ENCODE data around the gene CNTNAP5.
"Not testable (repeated sequence)": the region's sequence is repeated elsewhere in the genome, so short reads cannot be mapped to it uniquely, and the experiment has no call there.

Gene CNTNAP5

DNA sequence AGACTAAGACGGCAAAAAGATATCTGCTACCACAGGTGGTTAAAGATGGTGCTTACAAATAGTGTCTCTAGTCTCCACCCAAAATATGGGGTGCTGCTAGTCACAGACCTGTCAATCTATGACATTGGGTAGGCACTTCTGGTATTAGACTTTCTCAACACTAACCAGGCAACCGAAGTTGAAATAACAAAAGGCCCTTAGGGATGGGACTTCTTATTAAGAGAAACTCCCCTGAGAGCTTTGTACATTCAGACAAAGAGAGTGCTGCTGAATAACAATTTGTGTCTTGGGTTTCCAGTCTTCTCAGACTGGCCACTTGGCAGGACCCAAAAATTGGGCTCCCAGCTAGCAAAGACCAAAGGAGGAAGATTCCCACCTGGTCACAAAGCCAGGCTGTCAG, 310.0 kb downstream of the CNTNAP5 start:
- no peak for ATAC-seq (replicated peaks)
- Mint-ChIP-seq H3K4me1 (ENCODE audit: low read depth in 2 of 2) (no peaks in the 10 kb centered on the region), H3K27ac (no peak overlapping the region), H3K4me3 (no peak overlapping the region), H3K36me3 (ENCODE audit: insufficient read depth) (no peaks in the 10 kb centered on the region), H3K27me3 (no peaks in the 10 kb centered on the region), H3K9me3 (peaks cover 6 to 16% of the 10 kb centered on the region in 2 donors)
- DNase-seq = no peak

DNA sequence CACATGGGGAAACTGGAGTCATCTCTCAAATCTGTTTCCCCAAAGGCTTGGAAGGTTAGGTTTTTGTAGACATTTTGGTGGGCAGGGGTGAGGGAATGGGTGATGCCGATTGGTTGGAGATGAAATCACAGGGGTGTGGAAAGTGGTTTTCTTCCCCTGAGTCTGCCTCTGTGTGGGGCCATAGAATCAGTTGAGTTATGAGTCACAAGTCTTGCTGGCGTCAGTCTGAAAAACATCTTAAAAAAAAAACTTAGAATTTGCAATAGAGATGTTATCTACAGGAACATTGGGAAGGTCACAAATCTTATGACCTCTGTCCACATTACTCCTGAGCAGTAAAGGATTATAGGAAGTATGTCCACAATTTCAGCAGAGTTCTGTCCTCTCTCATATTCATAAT, 314.6 kb downstream of the CNTNAP5 start:
- H3K9me3 Mint-ChIP-seq = peaks cover 6 to 16% of the 10 kb centered on the region in 2 donors
- no peak overlapping the region for H3K27ac Mint-ChIP-seq
- ATAC-seq (replicated peaks) (no peak), DNase-seq (no peak)
- H3K36me3 Mint-ChIP-seq (ENCODE audit: insufficient read depth) = no peaks in the 10 kb centered on the region
- H3K27me3 Mint-ChIP-seq = no peaks in the 10 kb centered on the region
- H3K4me1 Mint-ChIP-seq (ENCODE audit: low read depth in 2 of 2) = no peaks in the 10 kb centered on the region
- no peak overlapping the region for H3K4me3 Mint-ChIP-seq

DNA sequence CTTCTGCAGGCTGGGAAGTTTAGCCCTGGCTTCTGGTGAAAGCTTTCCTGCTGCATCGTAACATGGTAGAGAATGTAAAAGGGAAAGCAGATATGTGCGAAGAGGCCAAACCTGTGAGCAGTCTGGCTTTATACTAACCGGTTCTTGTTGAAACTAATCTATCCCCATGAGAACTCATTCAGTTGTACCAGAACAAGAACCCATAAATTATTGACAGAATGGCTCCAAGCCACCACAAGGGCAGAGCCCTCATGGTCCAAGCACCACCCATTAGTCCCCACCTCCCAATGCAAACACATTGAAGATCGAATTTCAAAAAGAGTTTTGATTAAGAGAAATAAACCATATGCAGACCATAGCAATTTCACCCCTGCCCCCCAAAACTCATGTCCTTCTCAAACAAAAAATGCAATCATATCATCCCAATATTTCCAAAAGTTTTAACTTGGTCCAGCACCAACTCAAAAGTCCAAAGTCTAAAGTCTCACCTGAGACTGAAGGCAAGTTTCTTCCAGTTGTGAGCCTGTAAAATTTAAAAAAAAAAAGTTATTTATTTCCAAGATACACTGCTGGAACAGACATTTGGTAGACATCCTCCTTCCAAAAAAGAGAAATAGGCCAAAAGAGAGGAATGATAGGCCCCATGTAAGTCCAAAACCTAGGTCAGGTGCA, 318.9 kb downstream of the CNTNAP5 start:
- DNase-seq = no peak
- H3K4me1 Mint-ChIP-seq (ENCODE audit: low read depth in 2 of 2) = no peaks in the 10 kb centered on the region
- H3K36me3 Mint-ChIP-seq (ENCODE audit: insufficient read depth) = no peaks in the 10 kb centered on the region
- no peaks in the 10 kb centered on the region for H3K27me3 Mint-ChIP-seq
- H3K27ac Mint-ChIP-seq = no peak overlapping the region
- H3K4me3 Mint-ChIP-seq = no peak overlapping the region
- H3K9me3 Mint-ChIP-seq = peaks cover 6% of the 10 kb centered on the region in 2 donors
- ATAC-seq (replicated peaks) = no peak

DNA sequence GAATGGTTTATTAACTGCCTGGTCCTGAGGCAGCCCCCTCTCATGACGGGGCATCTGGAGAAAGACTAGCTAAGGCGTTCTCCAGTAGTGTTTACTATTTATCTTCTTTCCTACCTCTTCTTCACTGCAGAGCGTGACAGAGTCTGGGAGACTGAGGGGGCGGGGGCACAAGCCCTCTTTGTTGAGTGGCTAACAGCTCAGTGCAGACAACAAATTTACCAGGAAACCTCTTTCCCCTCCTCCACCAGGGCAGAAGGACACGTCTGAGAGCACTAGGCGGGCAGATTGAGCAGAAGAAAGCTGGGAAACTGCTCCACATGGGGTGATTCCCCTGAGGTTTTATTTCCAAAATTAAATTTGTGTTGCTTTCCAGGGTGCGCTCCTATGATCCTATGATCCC, 322.1 kb downstream of the CNTNAP5 start:
- H3K27ac Mint-ChIP-seq = no peak overlapping the region
- ATAC-seq (replicated peaks) = no peak
- H3K36me3 Mint-ChIP-seq (ENCODE audit: insufficient read depth) = no peaks in the 10 kb centered on the region
- no peak for DNase-seq
- H3K27me3 Mint-ChIP-seq = no peaks in the 10 kb centered on the region
- H3K4me1 Mint-ChIP-seq (ENCODE audit: low read depth in 2 of 2) = no peaks in the 10 kb centered on the region
- H3K4me3 Mint-ChIP-seq = no peak overlapping the region
- H3K9me3 Mint-ChIP-seq = no peaks in the 10 kb centered on the region

DNA sequence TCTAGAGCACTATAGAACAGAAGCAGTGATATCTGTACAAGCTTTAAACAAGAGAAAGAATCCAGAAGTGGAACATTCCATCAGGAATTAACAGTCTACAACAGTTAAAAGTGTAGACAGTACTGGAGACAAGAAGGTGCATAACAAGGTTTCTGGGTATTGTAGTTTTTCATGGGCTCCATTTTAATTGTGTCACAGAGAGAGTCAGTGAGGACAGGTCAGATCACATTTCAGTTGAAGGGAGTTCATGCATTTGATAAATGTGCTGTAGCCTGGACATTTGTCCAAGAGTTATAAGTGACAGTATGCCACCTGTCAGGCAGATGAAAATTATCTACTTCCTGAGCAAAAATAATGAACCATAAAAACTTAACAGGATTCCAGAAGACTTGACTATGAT, 328.6 kb downstream of the CNTNAP5 start:
- Mint-ChIP-seq H3K36me3 (ENCODE audit: insufficient read depth) (no peaks in the 10 kb centered on the region), H3K4me3 (no peak overlapping the region), H3K27ac (no peak overlapping the region), H3K9me3 (peaks cover 0 to 9% of the 10 kb centered on the region in 2 donors), H3K4me1 (ENCODE audit: low read depth in 2 of 2) (no peaks in the 10 kb centered on the region), H3K27me3 (no peaks in the 10 kb centered on the region)
- no peak for ATAC-seq (replicated peaks)
- no peak for DNase-seq

DNA sequence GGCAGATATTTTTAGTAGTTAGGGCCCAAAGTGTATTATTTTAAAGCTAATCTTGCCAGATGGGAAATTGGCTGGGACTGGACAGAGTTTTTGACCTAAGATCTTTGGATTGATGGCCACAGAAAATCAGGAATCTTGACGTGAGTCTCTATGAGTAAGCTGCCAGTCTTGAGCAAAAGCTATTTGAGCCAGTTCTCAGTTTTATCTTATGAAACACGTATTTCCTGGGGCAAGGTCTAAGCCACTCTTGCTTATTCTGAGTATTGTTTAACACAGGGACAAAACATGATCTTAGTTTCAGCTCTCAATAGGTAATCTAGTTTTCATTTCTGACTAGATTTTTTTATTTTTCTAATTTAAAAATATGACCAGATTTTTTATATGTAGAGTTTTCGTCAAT, 329.4 kb downstream of the CNTNAP5 start:
- Mint-ChIP-seq H3K4me3 (no peak overlapping the region), H3K27me3 (no peaks in the 10 kb centered on the region), H3K9me3 (peaks cover 0 to 9% of the 10 kb centered on the region in 2 donors), H3K27ac (no peak overlapping the region), H3K4me1 (ENCODE audit: low read depth in 2 of 2) (no peaks in the 10 kb centered on the region), H3K36me3 (ENCODE audit: insufficient read depth) (no peaks in the 10 kb centered on the region)
- DNase-seq (no peak), ATAC-seq (replicated peaks) (no peak)

DNA sequence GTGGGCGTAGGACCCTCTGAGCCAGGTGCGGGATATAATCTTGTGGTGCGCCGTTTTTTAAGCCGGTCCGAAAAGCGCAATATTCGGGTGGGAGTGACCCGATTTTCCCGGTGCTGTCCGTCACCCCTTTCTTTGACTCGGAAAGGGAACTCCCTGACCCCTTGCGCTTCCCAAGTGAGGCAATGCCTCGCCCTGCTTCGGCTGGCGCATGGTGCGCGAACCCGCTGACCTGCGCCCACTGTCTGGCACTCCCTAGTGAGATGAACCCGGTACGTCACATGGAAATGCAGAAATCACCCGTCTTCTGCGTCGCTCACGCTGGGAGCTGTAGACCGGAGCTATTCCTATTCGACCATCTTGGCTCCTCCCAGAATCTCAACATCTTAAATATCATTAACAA, 336.9 kb downstream of the CNTNAP5 start:
- H3K4me3 Mint-ChIP-seq; H3K27ac Mint-ChIP-seq; ATAC-seq (replicated peaks); H3K9me3 Mint-ChIP-seq; H3K27me3 Mint-ChIP-seq; H3K36me3 Mint-ChIP-seq (ENCODE audit: insufficient read depth); DNase-seq; H3K4me1 Mint-ChIP-seq (ENCODE audit: low read depth in 2 of 2): not testable (repeated sequence)

DNA sequence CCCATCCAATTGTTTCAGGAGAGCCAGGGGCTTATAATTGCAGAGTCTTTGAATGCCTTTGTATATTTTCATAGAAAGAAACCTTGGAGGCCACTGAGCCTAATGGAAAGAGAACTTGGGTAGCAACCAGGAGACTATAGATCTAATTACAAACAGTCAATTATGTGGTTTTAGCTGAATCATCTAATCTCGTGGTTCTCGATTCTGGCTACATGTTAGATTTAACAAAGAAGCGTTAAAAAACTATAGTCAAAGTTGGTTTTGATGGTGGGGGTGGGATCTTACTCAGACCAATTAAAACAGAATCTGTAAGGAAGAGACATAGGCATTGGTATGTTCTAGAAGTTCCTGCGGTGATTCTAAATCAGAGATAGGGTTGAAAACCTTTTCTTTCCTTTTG, 344.1 kb downstream of the CNTNAP5 start:
- Mint-ChIP-seq H3K27ac (no peak overlapping the region), H3K9me3 (peaks cover 3 to 22% of the 10 kb centered on the region in 2 donors), H3K4me1 (ENCODE audit: low read depth in 2 of 2) (no peaks in the 10 kb centered on the region), H3K4me3 (no peak overlapping the region), H3K27me3 (no peaks in the 10 kb centered on the region), H3K36me3 (ENCODE audit: insufficient read depth) (no peaks in the 10 kb centered on the region)
- no peak for ATAC-seq (replicated peaks)
- DNase-seq = no peak

DNA sequence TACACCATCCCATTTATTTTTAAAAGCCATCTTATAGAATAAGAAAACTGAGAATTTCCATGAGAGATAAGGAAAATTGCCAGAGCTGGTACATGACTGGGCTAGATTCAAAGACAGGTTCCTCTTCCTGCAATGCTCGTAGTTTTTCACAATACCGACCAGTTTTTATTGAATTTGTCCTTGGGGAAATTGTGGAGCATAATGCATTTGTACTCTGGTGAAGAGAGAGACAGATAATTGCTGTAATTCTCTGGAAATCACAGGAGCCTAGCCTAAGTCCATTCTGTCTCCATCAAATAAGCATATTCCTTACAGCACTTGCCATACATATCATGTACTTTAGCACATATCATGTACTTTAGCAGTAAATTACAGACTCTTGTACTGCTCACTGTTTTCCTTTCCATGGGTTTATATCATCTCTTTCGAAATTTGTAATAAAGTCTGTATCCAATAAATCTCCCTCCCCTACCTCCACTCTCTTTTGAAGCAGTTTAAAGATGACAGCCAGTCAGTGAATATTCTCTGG, 355.2 kb downstream of the CNTNAP5 start:
- H3K36me3 Mint-ChIP-seq (ENCODE audit: insufficient read depth) = no peaks in the 10 kb centered on the region
- DNase-seq (no peak), ATAC-seq (replicated peaks) (no peak)
- no peaks in the 10 kb centered on the region for H3K27me3 Mint-ChIP-seq
- H3K9me3 Mint-ChIP-seq = peaks cover 0 to 3% of the 10 kb centered on the region in 2 donors
- H3K27ac Mint-ChIP-seq = no peak overlapping the region
- H3K4me1 Mint-ChIP-seq (ENCODE audit: low read depth in 2 of 2) = no peaks in the 10 kb centered on the region
- H3K4me3 Mint-ChIP-seq = no peak overlapping the region

DNA sequence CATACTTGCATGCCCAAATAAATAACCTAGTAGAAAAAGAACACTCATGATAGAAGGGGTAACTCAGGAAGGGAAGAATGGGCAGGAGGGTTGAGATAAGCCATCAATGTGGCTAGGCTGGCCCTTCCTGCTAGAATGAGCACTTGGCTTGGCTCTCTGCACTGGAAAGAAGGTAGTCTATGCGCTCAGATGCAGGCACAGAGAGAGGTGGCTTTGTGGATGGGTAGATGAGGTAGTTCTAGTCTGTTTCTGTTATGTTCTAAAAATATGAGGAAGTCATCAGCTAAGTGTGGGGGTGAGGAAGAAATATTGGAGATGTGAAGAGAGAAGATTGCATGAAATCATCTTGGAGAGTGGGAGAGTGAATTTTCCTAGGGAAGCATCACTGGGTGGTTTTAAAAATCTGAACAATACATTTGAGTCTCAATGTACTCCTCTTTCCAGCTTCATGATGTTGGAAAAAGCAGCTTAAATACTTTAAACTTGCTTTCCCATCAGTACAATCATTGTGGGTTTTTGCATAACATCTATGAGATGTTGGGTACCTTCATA, 357.1 kb downstream of the CNTNAP5 start:
- Mint-ChIP-seq H3K36me3 (ENCODE audit: insufficient read depth) (no peaks in the 10 kb centered on the region), H3K4me3 (no peak overlapping the region), H3K9me3 (peaks cover 0 to 7% of the 10 kb centered on the region in 2 donors), H3K27me3 (no peaks in the 10 kb centered on the region), H3K27ac (no peak overlapping the region), H3K4me1 (ENCODE audit: low read depth in 2 of 2) (no peaks in the 10 kb centered on the region)
- no peak for ATAC-seq (replicated peaks)
- DNase-seq = no peak

DNA sequence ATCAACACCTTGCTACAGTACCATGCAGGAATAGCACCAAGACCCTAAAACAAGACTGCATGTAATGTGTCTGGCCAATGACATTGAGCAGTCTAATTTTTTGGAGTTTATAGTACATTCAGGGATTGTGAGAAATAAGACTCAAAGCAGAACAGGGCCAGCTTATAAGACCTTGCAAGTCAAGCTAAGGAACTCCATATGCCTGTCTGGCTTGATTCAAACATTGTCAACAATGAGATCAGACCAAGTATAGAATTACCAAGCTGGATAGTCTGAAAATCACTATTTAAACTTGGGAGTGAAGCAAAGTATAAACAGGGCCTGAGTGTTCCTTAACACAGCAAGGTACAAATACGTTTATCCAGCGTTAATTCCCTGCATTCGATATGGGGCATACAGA, 370.9 kb downstream of the CNTNAP5 start:
- no peak for DNase-seq
- Mint-ChIP-seq H3K9me3 (peaks cover 0 to 1% of the 10 kb centered on the region in 2 donors), H3K36me3 (ENCODE audit: insufficient read depth) (peaks cover 5% of the 10 kb centered on the region), H3K27me3 (no peaks in the 10 kb centered on the region), H3K4me1 (ENCODE audit: low read depth in 2 of 2) (no peaks in the 10 kb centered on the region), H3K27ac (no peak overlapping the region), H3K4me3 (no peak overlapping the region)
- ATAC-seq (replicated peaks) = no peak

DNA sequence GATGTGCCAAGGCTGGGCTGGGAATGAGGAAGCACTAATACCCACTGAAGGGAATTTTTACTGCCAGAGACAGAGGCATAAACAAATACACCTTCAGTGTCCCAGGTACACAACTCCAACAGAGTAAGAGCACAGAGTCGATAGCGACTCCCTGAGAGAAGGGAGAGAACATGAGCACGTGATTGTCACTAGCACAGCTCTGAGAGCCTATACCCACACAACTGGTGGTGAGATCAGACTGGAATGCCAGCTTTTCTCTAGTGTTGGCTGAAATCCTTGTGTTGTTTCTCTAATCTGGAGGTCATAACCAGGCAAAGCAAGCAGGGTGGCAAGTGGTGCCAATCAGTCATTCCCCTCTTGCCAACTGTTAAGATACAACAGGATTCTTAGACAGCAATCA, 377.2 kb downstream of the CNTNAP5 start:
- DNase-seq = no peak
- H3K36me3 Mint-ChIP-seq (ENCODE audit: insufficient read depth) = peaks cover 5% of the 10 kb centered on the region
- H3K4me1 Mint-ChIP-seq (ENCODE audit: low read depth in 2 of 2) = no peaks in the 10 kb centered on the region
- H3K9me3 Mint-ChIP-seq = peaks cover 7 to 14% of the 10 kb centered on the region in 2 donors
- no peak overlapping the region for H3K4me3 Mint-ChIP-seq
- ATAC-seq (replicated peaks) = no peak
- no peak overlapping the region for H3K27ac Mint-ChIP-seq
- H3K27me3 Mint-ChIP-seq = no peaks in the 10 kb centered on the region

DNA sequence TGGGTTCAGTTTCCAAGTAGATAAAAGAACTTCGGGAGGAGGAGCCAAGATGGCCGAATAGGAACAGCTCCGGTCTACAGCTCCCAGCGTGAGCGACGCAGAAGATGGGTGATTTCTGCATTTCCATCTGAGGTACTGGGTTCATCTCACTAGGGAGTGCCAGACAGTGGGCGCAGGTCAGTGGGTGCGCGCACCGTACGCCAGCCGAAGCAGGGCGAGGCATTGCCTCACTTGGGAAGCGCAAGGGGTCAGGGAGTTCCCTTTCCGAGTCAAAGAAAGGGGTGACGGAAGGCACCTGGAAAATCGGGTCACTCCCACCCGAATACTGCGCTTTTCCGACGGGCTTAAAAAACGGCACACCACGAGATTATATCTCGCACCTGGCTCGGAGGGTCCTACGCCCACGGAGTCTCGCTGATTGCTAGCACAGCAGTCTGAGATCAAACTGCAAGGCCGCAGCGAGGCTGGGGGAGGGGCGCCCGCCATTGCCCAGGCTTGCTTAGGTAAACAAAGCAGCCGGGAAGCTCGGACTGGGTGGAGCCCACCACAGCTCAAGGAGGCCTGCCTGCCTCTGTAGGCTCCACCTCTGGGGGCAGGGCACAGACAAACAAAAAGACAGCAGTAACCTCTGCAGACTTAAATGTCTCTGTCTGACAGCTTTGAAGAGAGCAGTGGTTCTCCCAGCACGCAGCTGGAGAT, 382.9 kb downstream of the CNTNAP5 start:
- H3K9me3 Mint-ChIP-seq = peaks cover 2 to 11% of the 10 kb centered on the region in 2 donors
- H3K27ac Mint-ChIP-seq; H3K27me3 Mint-ChIP-seq; ATAC-seq (replicated peaks); DNase-seq; H3K36me3 Mint-ChIP-seq (ENCODE audit: insufficient read depth); H3K4me3 Mint-ChIP-seq; H3K4me1 Mint-ChIP-seq (ENCODE audit: low read depth in 2 of 2): not testable (repeated sequence)

DNA sequence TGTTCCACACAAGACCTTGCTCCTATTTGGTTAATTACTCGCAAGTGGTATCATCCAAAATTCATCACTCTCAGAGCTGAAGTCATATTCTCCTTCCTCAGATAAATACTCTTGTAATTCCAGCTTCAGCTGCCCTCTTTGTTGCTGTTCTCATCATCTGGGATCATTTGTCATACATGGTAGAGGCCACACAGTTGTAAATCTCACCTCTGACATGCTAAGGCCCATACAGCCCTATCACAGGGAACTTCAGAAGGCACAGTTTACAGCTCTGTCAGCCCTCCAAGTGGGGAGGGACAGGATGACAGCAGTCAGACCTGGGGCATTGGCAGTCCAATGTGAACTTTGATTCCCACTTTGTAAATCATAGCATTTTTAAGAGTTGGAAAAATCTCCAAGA, 399.0 kb downstream of the CNTNAP5 start:
- Mint-ChIP-seq H3K9me3 (peaks cover 21 to 25% of the 10 kb centered on the region in 2 donors), H3K36me3 (ENCODE audit: insufficient read depth) (no peaks in the 10 kb centered on the region), H3K4me1 (ENCODE audit: low read depth in 2 of 2) (no peaks in the 10 kb centered on the region), H3K4me3 (no peak overlapping the region), H3K27me3 (no peaks in the 10 kb centered on the region), H3K27ac (no peak overlapping the region)
- DNase-seq (no peak), ATAC-seq (replicated peaks) (no peak)
